GM12801 (cell line): ENCODE data around the gene MGME1.

ENCODE experiments used
- TF ChIP-seq, protein P1 (sequence below): IDR thresholded peaks from one replicate; pipeline ENCODE4 v1.5.1; 2011; ENCODE audit warnings: control low read depth; ENCODE audit not compliant: insufficient read length; ENCODE audit errors: extremely low read depth

The MGME1 gene

DNA sequence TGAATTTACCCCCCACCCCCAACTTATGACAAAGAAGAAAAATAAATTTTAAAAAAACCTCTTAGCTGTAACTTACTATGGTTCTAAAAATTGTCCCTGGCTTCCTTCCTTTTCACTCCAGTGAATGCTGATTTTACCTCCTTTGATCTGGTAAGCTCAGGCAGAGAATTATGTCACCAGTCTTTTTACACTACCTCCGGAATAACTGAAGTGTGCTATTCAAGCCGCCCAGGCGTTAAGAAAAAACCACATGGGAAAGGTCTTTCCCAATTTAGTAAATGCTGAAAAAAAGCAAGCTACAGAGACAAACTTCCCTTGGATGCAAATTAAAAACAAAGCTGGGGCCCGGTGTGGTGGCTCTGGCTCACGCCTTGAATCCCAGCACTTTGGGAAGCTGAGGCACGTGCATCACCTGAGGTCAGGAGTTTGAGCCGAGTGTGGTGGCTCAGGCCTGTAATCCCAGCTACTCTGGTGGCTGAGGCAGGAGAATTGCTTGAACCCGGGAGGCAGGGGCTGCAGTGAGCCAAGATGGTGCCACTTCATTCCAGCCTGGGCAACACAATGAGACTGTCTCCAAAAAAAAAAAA is 12.6 kb upstream of the MGME1 start:
- TF ChIP-seq, protein P1, sequence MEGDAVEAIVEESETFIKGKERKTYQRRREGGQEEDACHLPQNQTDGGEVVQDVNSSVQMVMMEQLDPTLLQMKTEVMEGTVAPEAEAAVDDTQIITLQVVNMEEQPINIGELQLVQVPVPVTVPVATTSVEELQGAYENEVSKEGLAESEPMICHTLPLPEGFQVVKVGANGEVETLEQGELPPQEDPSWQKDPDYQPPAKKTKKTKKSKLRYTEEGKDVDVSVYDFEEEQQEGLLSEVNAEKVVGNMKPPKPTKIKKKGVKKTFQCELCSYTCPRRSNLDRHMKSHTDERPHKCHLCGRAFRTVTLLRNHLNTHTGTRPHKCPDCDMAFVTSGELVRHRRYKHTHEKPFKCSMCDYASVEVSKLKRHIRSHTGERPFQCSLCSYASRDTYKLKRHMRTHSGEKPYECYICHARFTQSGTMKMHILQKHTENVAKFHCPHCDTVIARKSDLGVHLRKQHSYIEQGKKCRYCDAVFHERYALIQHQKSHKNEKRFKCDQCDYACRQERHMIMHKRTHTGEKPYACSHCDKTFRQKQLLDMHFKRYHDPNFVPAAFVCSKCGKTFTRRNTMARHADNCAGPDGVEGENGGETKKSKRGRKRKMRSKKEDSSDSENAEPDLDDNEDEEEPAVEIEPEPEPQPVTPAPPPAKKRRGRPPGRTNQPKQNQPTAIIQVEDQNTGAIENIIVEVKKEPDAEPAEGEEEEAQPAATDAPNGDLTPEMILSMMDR, result no peak

DNA sequence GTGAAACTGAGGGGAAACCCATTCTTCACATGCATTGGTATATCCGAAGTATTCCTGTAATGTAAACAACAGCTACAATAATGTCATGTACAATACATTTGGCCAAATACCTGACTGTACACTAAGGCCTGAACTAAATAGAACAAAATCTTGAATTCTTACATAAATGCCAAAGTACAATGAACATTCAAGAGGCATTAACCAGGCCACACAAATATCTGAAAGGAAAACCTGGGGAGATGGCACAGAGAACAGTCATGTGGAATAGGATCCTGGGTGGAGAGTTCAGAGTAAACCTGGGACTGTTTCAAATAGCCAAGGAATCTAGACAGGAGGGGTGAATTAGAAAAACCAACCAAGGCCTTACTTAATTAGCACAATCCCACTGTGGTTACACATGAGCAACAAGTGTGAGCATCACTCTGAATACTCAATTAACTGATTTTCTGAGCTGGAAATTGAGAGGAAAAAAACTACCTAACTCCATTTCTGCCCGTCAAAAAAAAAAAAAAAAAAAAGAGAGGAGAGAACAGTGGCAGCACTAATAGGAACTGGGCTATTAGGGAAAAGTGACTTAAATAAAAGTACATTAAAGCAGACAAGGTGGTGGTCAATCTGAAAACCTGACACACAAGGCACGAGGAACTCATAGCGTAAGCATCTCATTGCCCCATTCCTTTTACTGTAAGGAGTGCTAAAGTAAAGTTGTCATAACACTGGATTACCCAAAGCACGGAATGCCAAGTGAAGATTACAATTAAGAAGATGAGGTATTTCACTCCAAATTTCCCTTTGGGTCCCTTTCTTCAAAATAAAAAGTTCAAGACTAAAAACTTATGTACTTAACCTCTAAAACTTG is 11.1 kb upstream of the MGME1 start:
- TF ChIP-seq, protein P1, result no peak

DNA sequence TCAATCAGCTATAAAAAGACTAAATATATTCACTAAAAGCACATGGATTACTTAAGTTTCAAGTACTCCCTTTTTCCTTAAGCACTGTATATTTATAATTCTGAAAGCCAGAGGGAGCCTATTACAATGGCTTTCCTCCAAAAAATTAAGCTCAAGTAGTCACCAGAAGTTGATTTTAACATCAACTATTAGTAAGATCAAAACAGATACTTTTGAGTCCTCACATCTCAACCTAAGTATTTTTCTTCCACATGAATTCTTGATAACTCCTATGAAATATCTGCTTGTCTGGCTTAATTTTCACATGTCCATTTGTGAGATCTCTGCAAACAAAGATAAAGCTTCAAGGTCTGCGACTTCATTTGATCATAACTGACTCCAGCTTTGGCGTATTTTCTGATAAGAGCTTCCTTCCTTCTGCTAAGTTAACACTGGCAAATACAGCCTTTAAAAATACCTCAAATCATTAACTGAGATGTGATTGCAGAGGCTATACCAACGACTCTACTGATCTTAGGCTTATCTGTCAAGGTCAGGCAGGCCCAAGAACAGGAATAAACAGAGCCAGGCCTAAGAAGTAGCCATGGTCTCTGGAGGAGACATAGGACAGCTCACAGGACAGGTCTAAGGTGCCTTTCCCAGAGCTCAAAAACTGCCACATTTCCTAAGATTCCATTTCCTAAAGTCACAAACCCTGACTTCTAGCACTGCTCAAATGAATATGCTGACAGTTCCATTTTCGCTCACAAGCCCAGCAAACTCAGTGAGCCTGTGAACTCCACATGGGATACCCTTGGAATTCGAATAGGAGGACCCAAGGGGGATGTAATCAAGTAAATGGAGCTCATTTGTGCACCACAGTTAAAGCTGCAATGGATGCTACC is 10.2 kb upstream of the MGME1 start:
- TF ChIP-seq, protein P1, result no peak

DNA sequence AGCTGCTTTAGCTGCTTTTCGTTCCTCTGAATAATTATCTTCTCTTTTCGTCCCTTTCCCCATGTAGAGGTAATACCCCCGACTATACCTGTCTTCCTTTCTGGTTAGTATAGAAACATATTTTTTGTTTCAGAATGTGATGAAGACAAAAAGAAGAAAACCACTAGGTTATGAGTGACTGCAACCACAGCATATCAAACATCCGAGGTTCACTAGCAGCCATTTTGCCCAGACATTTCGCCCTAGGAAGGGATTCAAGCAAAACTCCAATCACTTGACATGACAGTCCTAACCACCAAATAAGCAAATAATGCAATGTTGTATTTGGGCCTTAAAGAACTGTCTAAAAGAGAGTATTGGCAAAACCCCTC is 9.6 kb upstream of the MGME1 start:
- TF ChIP-seq, protein P1, result no peak

DNA sequence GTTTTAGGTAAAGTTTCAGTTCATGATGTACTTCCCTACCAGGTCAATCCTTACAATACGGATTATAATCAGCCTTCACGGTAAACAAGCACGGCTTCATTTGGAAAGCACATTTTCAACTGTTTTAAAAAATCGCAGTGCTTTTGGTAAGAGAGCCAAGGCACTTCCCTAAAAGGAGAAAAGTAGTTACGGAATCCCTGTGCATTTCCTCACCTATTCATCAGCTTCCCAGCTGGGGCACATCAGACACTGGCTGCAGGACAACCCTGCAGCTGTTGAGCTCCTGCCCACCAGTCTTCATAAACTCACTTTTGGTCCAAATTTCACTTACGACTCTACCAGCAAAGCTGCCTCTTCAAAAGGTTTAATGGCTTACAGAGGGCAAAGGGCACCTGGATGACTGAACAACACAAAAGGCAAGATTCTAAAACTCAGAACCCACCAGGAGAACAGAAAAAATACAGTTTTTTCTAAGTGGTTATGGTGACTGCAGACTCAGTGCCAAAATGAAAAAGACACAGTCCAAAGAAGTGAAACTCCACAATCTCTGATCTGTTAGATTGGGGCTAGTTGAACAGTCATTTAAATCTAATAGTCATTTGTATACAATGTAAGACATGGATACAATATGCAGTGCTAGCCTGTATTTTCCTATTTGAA is 7.8 kb upstream of the MGME1 start:
- TF ChIP-seq, protein P1, result no peak

DNA sequence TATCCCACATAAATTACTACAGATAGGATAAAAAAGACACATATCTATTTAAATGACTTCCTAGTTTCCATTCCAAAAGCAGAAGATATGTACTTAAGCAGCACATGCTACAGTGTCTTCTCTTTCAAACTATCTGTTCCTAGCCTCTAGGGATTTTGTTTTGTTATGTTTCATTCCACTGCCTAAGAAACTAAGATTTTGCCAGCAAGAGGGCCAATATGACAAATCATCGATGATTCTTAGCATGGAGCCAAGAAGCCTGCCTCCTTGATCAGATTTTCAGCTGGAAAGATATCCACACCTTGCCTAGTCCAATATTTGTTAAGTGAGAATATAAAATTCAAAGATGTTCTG is 7.3 kb upstream of the MGME1 start:
- TF ChIP-seq, protein P1, result no peak
